Activated T-helper 1 cell treated with anti-CD3 and anti-CD28 coated beads, Interleukin-12 subunit alpha, Interleukin-12 subunit beta, Interleukin-2, Interleukin-4 antibody, amounts not matched to agents 30 ng/mL and 10 ng/mL and 1 ng/mL, durations not matched to agents 14 hours and 24 hours and 36 hours (primary cell): Measurements from ENCODE around the gene SYNGR4. TPM values are rescaled to one million over a fixed set of nuclear protein-coding genes. Genes with fewer than 3 reads are reported as not detected.
"Not testable (repeated sequence)": the region's sequence is repeated elsewhere in the genome, so short reads cannot be mapped to it uniquely, and the experiment has no call there.

Source experiments
- DNase-seq: peaks from one replicate; pipeline ENCODE4 v3.0.0; 2021; ENCODE audit warnings: low spot score
- H3K27ac Mint-ChIP-seq: one replicate; pipeline ENCODE4 v1.8.0; 2021; ENCODE audit warnings: mild to moderate bottlenecking, mixed read lengths
- H3K27me3 Mint-ChIP-seq: one replicate; pipeline ENCODE4 v1.8.0; 2022; ENCODE audit warnings: mild to moderate bottlenecking, moderate library complexity, mixed read lengths; ENCODE audit not compliant: insufficient read depth
- H3K36me3 Mint-ChIP-seq: one replicate; pipeline ENCODE4 v1.8.0; 2021; ENCODE audit warnings: low read depth, mixed read lengths
- H3K4me1 Mint-ChIP-seq: one replicate; pipeline ENCODE4 v1.8.0; 2021; ENCODE audit warnings: low read depth, mixed read lengths
- H3K4me3 Mint-ChIP-seq: one replicate; pipeline ENCODE4 v1.8.0; 2021; ENCODE audit warnings: mild to moderate bottlenecking, moderate library complexity, mixed read lengths
- H3K9me3 Mint-ChIP-seq: one replicate; pipeline ENCODE4 v1.8.0; 2021; ENCODE audit warnings: mixed read lengths
- intact Hi-C: fragments of 100-400 bp; cut with micrococcal nuclease; formaldehyde crosslinking; loops from one replicate; pipeline ENCODE4 v1.15.1; 2024
- total RNA-seq: library from RNA; stranded (reverse); gene quantifications from 2 replicates; pipeline ENCODE4 v1.2.3, GENCODE V29; 2022

SYNGR4 gene
- total RNA-seq, 1 donor from 2014 or later = not detected

- DNase-seq = no peak
- Mint-ChIP-seq H3K4me1 (peaks cover 6% of the 10 kb centered on the region), H3K27me3 (no peaks in the 10 kb centered on the region), H3K27ac (no peak overlapping the region), H3K9me3 (no peaks in the 10 kb centered on the region), H3K36me3 (peaks cover 4% of the 10 kb centered on the region), H3K4me3 (no peak overlapping the region)
- intact Hi-C loops = loop anchor here (2.0 to 10.0 kb wide), 3 partner anchors 33 to 851 kb away; partner anchors contain the start of genes DBP and NAPA
Observed at GRCh38 chr19:48365602-48366001, 1.4 kb downstream of the SYNGR4 start.

DNA sequence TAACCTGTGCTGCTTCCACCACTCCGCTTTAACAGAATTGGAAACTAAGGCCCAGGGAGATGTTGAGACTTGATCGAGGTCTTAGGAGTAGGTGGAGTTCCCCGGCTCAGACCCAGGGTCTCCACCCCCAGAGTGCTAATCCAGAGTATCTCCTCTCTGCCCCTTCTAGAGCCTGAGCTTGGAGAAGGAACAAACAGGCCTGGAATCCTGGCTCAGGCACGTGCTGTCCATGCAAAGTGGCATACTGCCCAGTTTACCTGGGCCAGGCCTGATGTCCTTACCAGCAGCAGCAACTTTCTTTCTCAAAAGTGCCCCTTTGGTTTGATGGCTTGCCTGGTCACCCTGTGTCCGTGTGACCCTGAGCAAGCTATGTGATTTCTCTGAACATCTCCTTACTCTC is 3.7 kb downstream of the SYNGR4 start:
- no peaks in the 10 kb centered on the region for H3K9me3 Mint-ChIP-seq
- no peaks in the 10 kb centered on the region for H3K36me3 Mint-ChIP-seq
- DNase-seq = no peak
- H3K27ac Mint-ChIP-seq = no peak overlapping the region
- peaks cover 2% of the 10 kb centered on the region for H3K4me1 Mint-ChIP-seq
- H3K27me3 Mint-ChIP-seq = no peaks in the 10 kb centered on the region
- no peak overlapping the region for H3K4me3 Mint-ChIP-seq
- intact Hi-C loops = loop anchor here (10.0 kb wide), 1 partner anchor 853 kb away; the partner anchor contains the start of gene NAPA

DNA sequence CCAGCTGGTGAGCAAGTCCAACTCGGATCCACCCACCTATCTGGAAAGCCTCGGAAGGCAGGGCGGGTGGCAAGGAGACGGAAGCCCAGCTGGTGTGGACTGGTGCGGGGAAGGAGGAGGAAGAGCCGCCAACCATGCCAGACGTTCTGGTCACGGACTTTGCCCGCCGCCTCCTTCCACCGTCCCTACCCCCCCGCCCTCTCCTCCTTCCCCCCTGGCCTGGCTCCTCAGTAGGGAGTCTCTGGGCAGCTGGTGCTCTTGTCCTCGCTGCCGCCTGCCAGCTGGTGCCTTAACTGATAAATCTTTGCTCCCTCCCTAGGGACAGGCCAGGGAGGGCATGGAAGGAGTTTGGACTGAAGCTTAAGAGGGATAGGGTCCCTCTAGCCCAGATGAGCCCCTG is 4.8 kb downstream of the SYNGR4 start:
- H3K4me1 Mint-ChIP-seq = no peaks in the 10 kb centered on the region

DNA sequence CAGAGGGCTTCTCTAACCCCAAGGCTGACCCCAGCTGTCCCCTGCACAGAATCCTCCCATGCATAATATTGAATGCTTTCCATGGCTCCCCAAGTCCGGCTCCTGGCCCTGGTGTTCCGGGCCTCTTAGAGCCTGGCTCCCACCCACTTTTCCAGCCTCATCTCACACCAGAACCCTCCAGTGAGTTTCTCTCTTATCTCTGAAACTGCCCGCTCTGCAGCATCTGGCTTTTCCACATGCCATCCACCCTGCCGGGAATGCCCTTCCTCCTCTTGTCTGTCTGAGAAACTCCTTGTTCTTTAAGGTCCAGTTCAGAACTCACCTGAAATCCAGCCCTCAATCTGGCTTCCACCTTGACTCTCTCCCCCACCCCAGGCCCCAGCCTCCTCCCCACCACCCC is 6.8 kb downstream of the SYNGR4 start:
- Mint-ChIP-seq H3K27ac (no peak overlapping the region), H3K9me3 (no peaks in the 10 kb centered on the region), H3K27me3 (no peaks in the 10 kb centered on the region), H3K4me1 (no peaks in the 10 kb centered on the region), H3K36me3 (no peaks in the 10 kb centered on the region), H3K4me3 (no peak overlapping the region)
- intact Hi-C loops = no loop called here
- DNase-seq = no peak

More for the DNA sequence above, 4.8 kb downstream of the SYNGR4 start:
- H3K9me3 Mint-ChIP-seq = no peaks in the 10 kb centered on the region
- intact Hi-C loops = loop anchor here (10.0 kb wide), 1 partner anchor 854 kb away; the partner anchor contains the start of gene NAPA
- no peaks in the 10 kb centered on the region for H3K27me3 Mint-ChIP-seq
- no peak overlapping the region for H3K27ac Mint-ChIP-seq
- H3K36me3 Mint-ChIP-seq = no peaks in the 10 kb centered on the region
- H3K4me3 Mint-ChIP-seq = no peak overlapping the region
- DNase-seq = no peak

- Mint-ChIP-seq H3K27me3 (no peaks in the 10 kb centered on the region), H3K36me3 (no peaks in the 10 kb centered on the region), H3K4me3 (no peak overlapping the region), H3K4me1 (no peaks in the 10 kb centered on the region), H3K27ac (no peak overlapping the region), H3K9me3 (no peaks in the 10 kb centered on the region)
- intact Hi-C loops = no loop called here
- DNase-seq = no peak
Observed at GRCh38 chr19:48371367-48371766, 7.2 kb downstream of the SYNGR4 start.

- intact Hi-C loops, H3K27me3 Mint-ChIP-seq, H3K36me3 Mint-ChIP-seq, DNase-seq, H3K27ac Mint-ChIP-seq, H3K9me3 Mint-ChIP-seq, H3K4me1 Mint-ChIP-seq, H3K4me3 Mint-ChIP-seq: not testable (repeated sequence)
Observed at GRCh38 chr19:48371771-48372170, 7.6 kb downstream of the SYNGR4 start.

GRCh38 chr19:48372904-48373303 is 8.7 kb downstream of the SYNGR4 start:
- no peaks in the 10 kb centered on the region for H3K36me3 Mint-ChIP-seq
- no peaks in the 10 kb centered on the region for H3K9me3 Mint-ChIP-seq
- no peaks in the 10 kb centered on the region for H3K27me3 Mint-ChIP-seq
- H3K4me3 Mint-ChIP-seq = no peak overlapping the region
- intact Hi-C loops = no loop called here
- no peaks in the 10 kb centered on the region for H3K4me1 Mint-ChIP-seq
- H3K27ac Mint-ChIP-seq = no peak overlapping the region
- DNase-seq = no peak

DNA sequence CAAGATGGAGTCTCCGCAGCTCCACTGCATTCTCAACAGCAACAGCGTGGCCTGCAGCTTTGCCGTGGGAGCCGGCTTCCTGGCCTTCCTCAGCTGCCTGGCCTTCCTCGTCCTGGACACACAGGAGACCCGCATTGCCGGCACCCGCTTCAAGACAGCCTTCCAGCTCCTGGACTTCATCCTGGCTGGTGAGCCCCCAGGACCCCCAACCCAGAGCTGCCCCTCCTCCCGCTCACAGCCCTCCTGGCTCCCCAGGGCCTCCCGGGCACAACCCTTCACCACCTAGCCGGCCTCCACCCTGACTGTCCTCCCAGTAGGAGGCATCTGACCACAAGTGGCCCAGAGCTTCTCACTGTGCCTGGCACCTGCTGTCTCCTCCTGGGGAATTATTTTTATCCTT is 9.4 kb downstream of the SYNGR4 start:
- Mint-ChIP-seq H3K4me1 (no peaks in the 10 kb centered on the region), H3K36me3 (no peaks in the 10 kb centered on the region)
- intact Hi-C loops = no loop called here

DNA sequence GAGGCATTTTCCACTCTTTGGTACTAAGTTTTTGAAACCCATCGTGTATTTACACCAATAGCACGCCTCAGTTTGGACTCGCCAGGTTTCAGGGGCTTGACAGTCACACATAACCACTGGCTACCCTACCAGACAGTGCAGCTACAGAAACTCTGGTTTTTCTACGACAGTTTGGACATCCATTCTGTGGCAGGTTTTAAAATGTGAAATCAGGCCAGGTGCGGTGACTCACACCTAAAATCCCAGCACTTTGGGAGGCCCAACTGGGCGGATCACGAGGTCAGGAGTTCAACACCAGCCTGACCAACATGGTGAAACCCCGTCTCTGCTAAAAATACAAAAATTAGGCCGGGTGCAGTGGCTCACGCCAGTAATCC is 14.0 kb downstream of the SYNGR4 start:
- peaks cover 12% of the 10 kb centered on the region for H3K36me3 Mint-ChIP-seq
- intact Hi-C loops = no loop called here
- DNase-seq = no peak
- H3K27me3 Mint-ChIP-seq = no peaks in the 10 kb centered on the region
- H3K9me3 Mint-ChIP-seq = no peaks in the 10 kb centered on the region
- H3K27ac Mint-ChIP-seq = no peak overlapping the region
- no peaks in the 10 kb centered on the region for H3K4me1 Mint-ChIP-seq
- H3K4me3 Mint-ChIP-seq = no peak overlapping the region

More for the DNA sequence above, 9.4 kb downstream of the SYNGR4 start:
- no peak for DNase-seq
- H3K9me3 Mint-ChIP-seq = no peaks in the 10 kb centered on the region
- no peaks in the 10 kb centered on the region for H3K27me3 Mint-ChIP-seq
- no peak overlapping the region for H3K4me3 Mint-ChIP-seq
- H3K27ac Mint-ChIP-seq = no peak overlapping the region

GRCh38 chr19:48379058-48379457 is 14.9 kb downstream of the SYNGR4 start:
- H3K27ac Mint-ChIP-seq = no peak overlapping the region
- H3K4me1 Mint-ChIP-seq = no peaks in the 10 kb centered on the region
- H3K9me3 Mint-ChIP-seq = no peaks in the 10 kb centered on the region
- H3K36me3 Mint-ChIP-seq = peaks cover 17% of the 10 kb centered on the region
- DNase-seq = no peak
- no peaks in the 10 kb centered on the region for H3K27me3 Mint-ChIP-seq
- H3K4me3 Mint-ChIP-seq = no peak overlapping the region
- intact Hi-C loops = no loop called here

- Mint-ChIP-seq H3K9me3 (no peaks in the 10 kb centered on the region), H3K27me3 (no peaks in the 10 kb centered on the region), H3K4me1 (no peaks in the 10 kb centered on the region), H3K36me3 (peaks cover 25% of the 10 kb centered on the region), H3K27ac (no peak overlapping the region), H3K4me3 (no peak overlapping the region)
- intact Hi-C loops = no loop called here
- no peak for DNase-seq
Observed at GRCh38 chr19:48381178-48381950, 17.2 kb downstream of the SYNGR4 start.

DNA sequence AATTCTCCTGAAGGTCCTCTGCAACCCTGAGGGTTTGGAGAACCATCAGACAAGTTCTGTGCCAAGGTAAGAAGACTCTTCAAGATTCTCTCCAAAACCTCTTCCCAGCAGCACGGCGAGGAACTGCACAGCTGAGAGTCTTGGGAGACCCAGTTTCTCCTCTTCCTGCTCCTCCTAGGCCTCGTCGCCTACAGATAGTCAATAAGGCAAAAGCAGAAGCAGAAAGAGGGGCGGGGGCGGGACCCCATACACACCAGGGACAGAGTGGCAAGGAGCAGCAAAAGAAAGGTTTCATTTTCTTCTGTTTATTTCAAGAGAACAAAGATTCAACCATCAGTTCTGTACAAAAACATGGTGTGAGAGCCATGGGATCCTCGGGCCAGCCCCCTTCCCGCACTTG is 18.1 kb downstream of the SYNGR4 start:
- H3K36me3 Mint-ChIP-seq = peaks cover 25% of the 10 kb centered on the region
- intact Hi-C loops = no loop called here
- no peak overlapping the region for H3K27ac Mint-ChIP-seq
- no peaks in the 10 kb centered on the region for H3K27me3 Mint-ChIP-seq
- no peak overlapping the region for H3K4me3 Mint-ChIP-seq
- no peaks in the 10 kb centered on the region for H3K4me1 Mint-ChIP-seq
- no peaks in the 10 kb centered on the region for H3K9me3 Mint-ChIP-seq
- no peak for DNase-seq

GRCh38 chr19:48385461-48386087 is 21.4 kb downstream of the SYNGR4 start:
- Mint-ChIP-seq H3K36me3 (peaks cover 34% of the 10 kb centered on the region), H3K27ac (no peak overlapping the region), H3K27me3 (no peaks in the 10 kb centered on the region), H3K4me1 (peaks cover 4% of the 10 kb centered on the region), H3K9me3 (no peaks in the 10 kb centered on the region), H3K4me3 (no peak overlapping the region)
- DNase-seq = no peak
- intact Hi-C loops = no loop called here
